ENCODE results near the gene PRKN.

PRKN gene

GRCh38 chr6:161959072-161959471 lies 768.5 kb downstream of the PRKN start:
- DNase-seq (ENCODE audit: low spot score): no peak

- no peak for DNase-seq (ENCODE audit: low spot score)
Observed at GRCh38 chr6:161956082-161956481, 771.5 kb downstream of the PRKN start.

GRCh38 chr6:161954699-161955276 lies 772.8 kb downstream of the PRKN start:
- no peak for DNase-seq (ENCODE audit: low spot score)

GRCh38 chr6:161954077-161954476 lies 773.5 kb downstream of the PRKN start:
- DNase-seq (ENCODE audit: low spot score): no peak

GRCh38 chr6:161951126-161951525 lies 776.4 kb downstream of the PRKN start:
- peak; percentile 42 for DNase-seq (ENCODE audit: low spot score)

- no peak for DNase-seq (ENCODE audit: low spot score)
Observed at GRCh38 chr6:161949531-161949930, 778.0 kb downstream of the PRKN start.

GRCh38 chr6:161948462-161948861 lies 779.1 kb downstream of the PRKN start:
- no peak for DNase-seq (ENCODE audit: low spot score)

GRCh38 chr6:161947371-161947770 lies 780.2 kb downstream of the PRKN start:
- DNase-seq (ENCODE audit: low spot score): no peak

- DNase-seq (ENCODE audit: low spot score): no peak
Observed at GRCh38 chr6:161946461-161946860, 781.1 kb downstream of the PRKN start.

GRCh38 chr6:161943561-161943960 lies 784.0 kb downstream of the PRKN start:
- DNase-seq (ENCODE audit: low spot score): no peak

GRCh38 chr6:161941565-161941964 lies 786.0 kb downstream of the PRKN start:
- DNase-seq (ENCODE audit: low spot score): no peak

- DNase-seq (ENCODE audit: low spot score): no peak
Observed at GRCh38 chr6:161940519-161940918, 787.0 kb downstream of the PRKN start.

GRCh38 chr6:161926324-161926723 lies 801.2 kb downstream of the PRKN start:
- DNase-seq (ENCODE audit: low spot score): no peak

- no peak for DNase-seq (ENCODE audit: low spot score)
Observed at GRCh38 chr6:161924516-161925116, 803.0 kb downstream of the PRKN start.

- DNase-seq (ENCODE audit: low spot score): peak; percentile 17
Observed at GRCh38 chr6:161922631-161923119, 804.9 kb downstream of the PRKN start.

- DNase-seq (ENCODE audit: low spot score): peak; percentile 11
Observed at GRCh38 chr6:161921602-161922395, 805.8 kb downstream of the PRKN start.

- no peak for DNase-seq (ENCODE audit: low spot score)
Observed at GRCh38 chr6:161919691-161920090, 807.9 kb downstream of the PRKN start.

GRCh38 chr6:161918628-161919205 lies 808.8 kb downstream of the PRKN start:
- DNase-seq (ENCODE audit: low spot score): no peak

GRCh38 chr6:161918109-161918531 lies 809.4 kb downstream of the PRKN start:
- no peak for DNase-seq (ENCODE audit: low spot score)

GRCh38 chr6:161917645-161918044 lies 809.9 kb downstream of the PRKN start:
- DNase-seq (ENCODE audit: low spot score): no peak

GRCh38 chr6:161915456-161915964 lies 812.1 kb downstream of the PRKN start:
- DNase-seq (ENCODE audit: low spot score): no peak

GRCh38 chr6:161908872-161909271 lies 818.7 kb downstream of the PRKN start:
- DNase-seq (ENCODE audit: low spot score): no peak

- no peak for DNase-seq (ENCODE audit: low spot score)
Observed at GRCh38 chr6:161906571-161906970, 821.0 kb downstream of the PRKN start.

All from cerebellar cortex (tissue), 1 donor.